Endothelial cell of umbilical vein (primary cell): ENCODE results near the gene PPFIA1. TPM values are rescaled to one million over a fixed set of nuclear protein-coding genes. Genes with fewer than 3 reads are reported as not detected.

Source experiments
- BruUV-seq: library from RNA; stranded (reverse); fragments of 400-500 nt; replicated peaks from 2 replicates; lab custom pipeline; 2021; lab: Mats Ljungman, UMichigan
- CTCF ChIA-PET: fragments of 300-600, 350-600 bp; sonication (Branson Sonifier 250); formaldehyde crosslinking; loops from one replicate; lab custom pipeline; 2021; ENCODE audit warnings: antibody characterized with exemption, inconsistent platforms; lab: Charles Lee
- POLR2A ChIA-PET: fragments of 300-600, 350-600 bp; sonication (Branson Sonifier 250); formaldehyde crosslinking; loops from one replicate; lab custom pipeline; 2021; ENCODE audit warnings: antibody characterized with exemption, inconsistent platforms; lab: Charles Lee
- DNase-seq: peaks from one replicate; pipeline ENCODE4 v3.0.0-alpha.2; 2011; ENCODE audit warnings: low read depth, low spot score
- FAIRE-seq: peaks from 2 replicates; lab custom pipeline; 2011; peaks lifted over from hg19 to GRCh38; lab: Jason Lieb, UNC
- H2AFZ ChIP-seq: 2 replicates; pipeline ENCODE4 v1.6.0; 2012; ENCODE audit warnings: low read depth, low read length, control low read depth, inconsistent platforms
- H3K27ac ChIP-seq: 2 replicates; pipeline ENCODE4 v1.5.1; 2011; ENCODE audit warnings: low read depth, mild to moderate bottlenecking, control low read depth, low read length, moderate library complexity; ENCODE audit not compliant: insufficient read depth
- H3K27me3 ChIP-seq, 2 experiments: 2 replicates each; pipeline versions ENCODE4 v1.6.0 to v1.6.1; 2011; ENCODE audit warnings: low read length in 2 of 2, mixed read lengths in 1 of 2; ENCODE audit not compliant: control insufficient read depth in 2 of 2, insufficient read depth in 2 of 2
- H3K36me3 ChIP-seq, 2 experiments: 2 replicates in 1 of 2; 3 replicates in 1 of 2; pipeline ENCODE4 v1.5.1; 2011; ENCODE audit warnings: low read length in 2 of 2, mild to moderate bottlenecking in 1 of 2, moderate library complexity in 1 of 2; ENCODE audit not compliant: control insufficient read depth in 2 of 2, insufficient read depth in 2 of 2; ENCODE audit errors: extremely low read depth in 1 of 2
- H3K4me1 ChIP-seq: 3 replicates; pipeline ENCODE4 v1.5.1; 2011; ENCODE audit warnings: mild to moderate bottlenecking, low read length; ENCODE audit not compliant: control insufficient read depth, insufficient read depth; ENCODE audit errors: extremely low read depth
- H3K4me2 ChIP-seq: 2 replicates; pipeline ENCODE4 v1.6.1; 2011; ENCODE audit warnings: low read length, control low read depth, mixed read lengths; ENCODE audit not compliant: insufficient read depth
- H3K4me3 ChIP-seq, 3 experiments: fragments of 200-600 bp in 1 of 3; sonication (generic), shearing (Covaris generic) in 1 of 3; replicated peaks in 1 of 3; 2 replicates each; pipeline ENCODE4 v1.5.1; 2011 to 2016; ENCODE audit warnings: control low read depth in 3 of 3, low read length in 3 of 3, mild to moderate bottlenecking in 2 of 3, inconsistent platforms in 1 of 3, low read depth in 1 of 3, moderate library complexity in 1 of 3; ENCODE audit not compliant: insufficient read depth in 1 of 3
- H3K79me2 ChIP-seq: 2 replicates; pipeline ENCODE4 v1.6.0; 2012; ENCODE audit warnings: low read length, inconsistent platforms; ENCODE audit not compliant: control insufficient read depth, insufficient read depth
- H3K9ac ChIP-seq: replicated peaks from 2 replicates; pipeline ENCODE3; 2011; ENCODE audit warnings: low read length, control low read depth; ENCODE audit not compliant: insufficient read depth; ENCODE audit errors: extremely low read depth
- H3K9me1 ChIP-seq: replicated peaks from 3 replicates; pipeline ENCODE4 v1.6.0; 2011; ENCODE audit warnings: mild to moderate bottlenecking, low read length; ENCODE audit not compliant: control insufficient read depth, insufficient read depth; ENCODE audit errors: extremely low read depth
- H3K9me3 ChIP-seq: replicated peaks from 2 replicates; pipeline ENCODE4 v1.5.1; 2012; ENCODE audit warnings: low read length, inconsistent platforms; ENCODE audit not compliant: control insufficient read depth, insufficient read depth
- H4K20me1 ChIP-seq: replicated peaks from 2 replicates; pipeline ENCODE3; 2011; ENCODE audit warnings: mild to moderate bottlenecking, low read length; ENCODE audit not compliant: control insufficient read depth, insufficient read depth; ENCODE audit errors: extremely low read depth
- CTCF ChIP-seq, 2 donors: IDR thresholded peaks; 1 replicate in 1 of 2; 2 replicates in 1 of 2; pipeline ENCODE4 v1.5.1; 2011; ENCODE audit warnings: low read length in 2 of 2, mild to moderate bottlenecking in 2 of 2, moderate library complexity in 2 of 2, control low read depth in 1 of 2, inconsistent platforms in 1 of 2, low read depth in 1 of 2; ENCODE audit not compliant: insufficient read depth in 1 of 2; ENCODE audit errors: extremely low read depth in 1 of 2
- EZH2 ChIP-seq: IDR thresholded peaks from 2 replicates; pipeline ENCODE4 v1.6.1; 2012; ENCODE audit warnings: borderline replicate concordance, low read depth, mild to moderate bottlenecking, moderate library complexity, low read length, inconsistent platforms; ENCODE audit not compliant: severe bottlenecking
- FOS ChIP-seq: IDR thresholded peaks from 2 replicates; pipeline ENCODE4 v1.6.1; 2011; ENCODE audit warnings: mild to moderate bottlenecking, low read length, moderate library complexity, borderline replicate concordance; ENCODE audit not compliant: insufficient read depth
- GATA2 ChIP-seq: IDR thresholded peaks from 2 replicates; pipeline ENCODE4 v1.7.0; 2011; ENCODE audit warnings: low read depth, mild to moderate bottlenecking, moderate library complexity, mixed read lengths, low read length; ENCODE audit not compliant: insufficient read length, insufficient read depth
- JUN ChIP-seq: IDR thresholded peaks from 2 replicates; pipeline ENCODE4 v1.6.1; 2011; ENCODE audit warnings: borderline replicate concordance, low read depth; ENCODE audit not compliant: insufficient read length, insufficient read depth
- MAX ChIP-seq: IDR thresholded peaks from 2 replicates; pipeline ENCODE4 v1.6.1; 2011; ENCODE audit not compliant: insufficient read depth, insufficient read length
- MYC ChIP-seq: IDR thresholded peaks from one replicate; pipeline ENCODE4 v1.6.1; 2011; ENCODE audit warnings: mild to moderate bottlenecking, low read depth, low read length
- POLR2A ChIP-seq: IDR thresholded peaks from 2 replicates; pipeline ENCODE4 v1.6.1; 2012; ENCODE audit warnings: low read depth, mild to moderate bottlenecking, control low read depth, low read length
- POLR2AphosphoS5 ChIP-seq: IDR thresholded peaks from 2 replicates; pipeline ENCODE4 v1.6.1; 2012; ENCODE audit warnings: low read depth, mild to moderate bottlenecking, control low read depth, low read length, moderate library complexity; ENCODE audit not compliant: insufficient read depth
- dilution Hi-C: fragments of 300-500 bp; cut with MboI; formaldehyde crosslinking; loops from one replicate; pipeline ENCODE4 v1.15.0; 2019; ENCODE audit warnings: low sequenced_read_pairs; ENCODE audit not compliant: extremely low pct_ligation_motif_present
- intact Hi-C: fragments of 100-400 bp; cut with micrococcal nuclease; formaldehyde crosslinking; loops from one replicate; pipeline ENCODE4 v1.10.0; 2022
- polyA plus RNA-seq, 4 experiments: library from polyadenylated mRNA; depleted of rRNA in 3 of 4; stranded (reverse) in 3 of 4; unstranded in 1 of 4; fragments of >200 nt; gene quantifications; 2 replicates each; pipeline versions ENCODE4 v1.2.1 to v1.2.3, GENCODE V29; 2011 to 2012; ENCODE audit warnings: missing spikeins in 1 of 4
- total RNA-seq: library from RNA; stranded (reverse); gene quantifications from 2 replicates; pipeline ENCODE4 v1.2.3, GENCODE V29; 2021

The PPFIA1 gene
- total and polyA plus RNA-seq, 2 donors (not counting 3 experiments of a cell fraction or from before 2014, with no cell fraction given) = 44.3 to 60.9 TPM

- Histone ChIP-seq H3K27me3 (no peaks in the 10 kb centered on the region), H3K4me3 (no peak overlapping the region), H3K9ac (no peak overlapping the region), H4K20me1 (no peaks in the 10 kb centered on the region), H3K4me1 (no peaks in the 10 kb centered on the region), H3K9me1 (no peaks in the 10 kb centered on the region), H2AFZ (no peak overlapping the region), H3K9me3 (no peaks in the 10 kb centered on the region), H3K4me2 (no peak overlapping the region), H3K79me2 (peaks cover 4% of the 10 kb centered on the region), H3K27ac (no peak overlapping the region), H3K36me3 (peaks cover 1 to 10% of the 10 kb centered on the region in 2 experiments)
- FAIRE-seq (no peak), DNase-seq (no peak)
- dilution Hi-C loops (no loop called here), intact Hi-C loops (no loop called here)
- BruUV-seq = no TSS peak
- TF ChIP-seq MYC = no peak
- TF ChIP-seq POLR2AphosphoS5 = no peak
- no peak for TF ChIP-seq EZH2
- TF ChIP-seq MAX = no peak
- no peak for TF ChIP-seq POLR2A
- TF ChIP-seq CTCF (IDR thresholded peaks at IDR 0.05; ENCODE audit: extremely low read depth in 1 of 2, insufficient read depth in 1 of 2, low read depth in 1 of 2, low read length in 2 of 2) = no peak
- no peak for TF ChIP-seq FOS
- no peak for TF ChIP-seq GATA2
- no peak for TF ChIP-seq JUN
- POLR2A ChIA-PET = interaction anchor here (0.6 kb wide), 1 partner anchor 69 kb away, joined by 8 read pairs; no protein-coding TSS in a partner anchor
- CTCF ChIA-PET = interaction anchor here (1.5 kb wide), 1 partner anchor 15 kb away, joined by 3 read pairs; the partner anchor contains the start of gene CTTN
Observed at GRCh38 chr11:70383664-70384565, 113.4 kb downstream of the PPFIA1 start.
